ENCODE results near the gene DCANP1. TPM values are rescaled to one million over a fixed set of nuclear protein-coding genes. Genes with fewer than 3 reads are reported as not detected.

Gene DCANP1
- total and polyA plus RNA-seq, 2 donors (not counting 3 experiments of a cell fraction or from before 2014, with no cell fraction given) = not detected

- no peaks in the 10 kb centered on the region for H3K9me1 ChIP-seq (replicated peaks; ENCODE audit: control insufficient read depth, extremely low read depth, insufficient read depth, low read length)
- POLR2A ChIA-PET = no interaction called here
- CTCF ChIA-PET = interaction anchor here (1.0 to 1.9 kb wide), 2 partner anchors 18 to 107 kb away, joined by 3 to 5 read pairs; no protein-coding TSS in a partner anchor
- no peak for FAIRE-seq
- peaks cover 2 to 5% of the 10 kb centered on the region in 2 experiments for H3K27me3 ChIP-seq (ENCODE audit: control insufficient read depth in 2 of 2, insufficient read depth in 2 of 2, low read length in 2 of 2)
- TF ChIP-seq POLR2A (IDR thresholded peaks at IDR 0.05; ENCODE audit: low read depth, low read length) (no peak), GATA2 (IDR thresholded peaks at IDR 0.05; ENCODE audit: insufficient read depth, insufficient read length, low read depth, low read length) (no peak), POLR2AphosphoS5 (IDR thresholded peaks at IDR 0.05; ENCODE audit: insufficient read depth, low read depth, low read length) (no peak), MAX (IDR thresholded peaks at IDR 0.05; ENCODE audit: insufficient read depth, insufficient read length) (no peak), FOS (IDR thresholded peaks at IDR 0.05; ENCODE audit: borderline replicate concordance, insufficient read depth, low read length) (no peak), JUN (IDR thresholded peaks at IDR 0.05; ENCODE audit: borderline replicate concordance, insufficient read depth, insufficient read length, low read depth) (no peak), MYC (IDR thresholded peaks at IDR 0.05; ENCODE audit: low read depth, low read length) (no peak), CTCF (IDR thresholded peaks at IDR 0.05; ENCODE audit: extremely low read depth in 1 of 2, insufficient read depth in 1 of 2, low read depth in 1 of 2, low read length in 2 of 2) (no peak), EZH2 (IDR thresholded peaks at IDR 0.05; ENCODE audit: borderline replicate concordance, low read depth, low read length, severe bottlenecking) (no peak)
- H3K4me3 ChIP-seq (replicated peaks in 1 of 3; ENCODE audit: insufficient read depth in 1 of 3, low read depth in 1 of 3, low read length in 3 of 3) = no peak overlapping the region
- intact Hi-C loops (cut with micrococcal nuclease) (no loop called here), dilution Hi-C loops (cut with MboI; ENCODE audit: extremely low pct_ligation_motif_present, low sequenced_read_pairs) (no loop called here)
- H3K9ac ChIP-seq (replicated peaks; ENCODE audit: extremely low read depth, insufficient read depth, low read length) = no peak overlapping the region
- H3K79me2 ChIP-seq (ENCODE audit: control insufficient read depth, insufficient read depth, low read length) = no peaks in the 10 kb centered on the region
- H3K9me3 ChIP-seq (replicated peaks; ENCODE audit: control insufficient read depth, insufficient read depth, low read length) = no peaks in the 10 kb centered on the region
- no peaks in the 10 kb centered on the region for H3K36me3 ChIP-seq (ENCODE audit: control insufficient read depth in 2 of 2, extremely low read depth in 1 of 2, insufficient read depth in 2 of 2, low read length in 2 of 2)
- no peak overlapping the region for H3K4me2 ChIP-seq (ENCODE audit: insufficient read depth, low read length)
- no peaks in the 10 kb centered on the region for H3K4me1 ChIP-seq (ENCODE audit: control insufficient read depth, extremely low read depth, insufficient read depth, low read length)
- H3K27ac ChIP-seq (ENCODE audit: insufficient read depth, low read depth, low read length) = no peak overlapping the region
- H4K20me1 ChIP-seq (replicated peaks; ENCODE audit: control insufficient read depth, extremely low read depth, insufficient read depth, low read length) = no peaks in the 10 kb centered on the region
- H2AFZ ChIP-seq (ENCODE audit: low read depth, low read length) = no peak overlapping the region
- DNase-seq (ENCODE audit: low read depth, low spot score) = no peak
- BruUV-seq (replicated peaks) = no TSS peak
Observed at GRCh38 chr5:135444360-135444759, 2.8 kb downstream of the DCANP1 start.

All from endothelial cell of umbilical vein (primary cell).